GM19438 (cell line): Measurements from ENCODE around the gene NKX6-1.

Experiments used
- ATAC-seq: cut with Tn5 transposase; IDR thresholded peaks from one replicate; pipeline ENCODE4 v1.9.1; 2021; ENCODE audit warnings: low read depth; ENCODE audit not compliant: unreplicated experiment

Gene NKX6-1

GRCh38 chr4:84481077-84481859 lies 17.8 kb downstream of the NKX6-1 start:
- ATAC-seq = no peak

- ATAC-seq = no peak
Measured at GRCh38 chr4:84480082-84480481, 19.0 kb downstream of the NKX6-1 start.

- ATAC-seq = no peak
Measured at GRCh38 chr4:84479663-84480062, 19.4 kb downstream of the NKX6-1 start.

GRCh38 chr4:84477738-84478137 lies 21.4 kb downstream of the NKX6-1 start:
- no peak for ATAC-seq

GRCh38 chr4:84474107-84474506 lies 25.0 kb downstream of the NKX6-1 start:
- no peak for ATAC-seq

- no peak for ATAC-seq
Measured at GRCh38 chr4:84472154-84472553, 26.9 kb downstream of the NKX6-1 start.

GRCh38 chr4:84470204-84470785 lies 28.8 kb downstream of the NKX6-1 start:
- no peak for ATAC-seq

- ATAC-seq = no peak
Measured at GRCh38 chr4:84467601-84468000, 31.5 kb downstream of the NKX6-1 start.

- no peak for ATAC-seq
Measured at GRCh38 chr4:84459783-84460182, 39.3 kb downstream of the NKX6-1 start.

- ATAC-seq = no peak
Measured at GRCh38 chr4:84456157-84456556, 42.9 kb downstream of the NKX6-1 start.

GRCh38 chr4:84455697-84456096 lies 43.4 kb downstream of the NKX6-1 start:
- ATAC-seq = no peak

- no peak for ATAC-seq
Measured at GRCh38 chr4:84451546-84451945, 47.5 kb downstream of the NKX6-1 start.

GRCh38 chr4:84443523-84443922 lies 55.6 kb downstream of the NKX6-1 start:
- no peak for ATAC-seq

- ATAC-seq = no peak
Measured at GRCh38 chr4:84442778-84443177, 56.3 kb downstream of the NKX6-1 start.
